DND-41 (cell line): ENCODE measurements around the gene MED25.

Experiments used
- ATAC-seq: fragments of 200-7000 bp; cut with Tn5 transposase; 3 replicates; pipeline ENCODE4 v1.9.1; 2021; ENCODE audit warnings: low read depth; ENCODE audit not compliant: insufficient read depth
- DNase-seq: peaks from one replicate; pipeline ENCODE4 v3.0.0-alpha.2; 2020
- H2AFZ ChIP-seq: 2 replicates; pipeline ENCODE4 v1.6.0; 2012; ENCODE audit warnings: low read depth, low read length
- H3K27ac ChIP-seq: 2 replicates; pipeline ENCODE4 v1.5.1; 2012; ENCODE audit warnings: low read length, inconsistent platforms
- H3K27me3 ChIP-seq: fragments of 200-600 bp; sonication (generic); 2 replicates; pipeline ENCODE4 v1.6.0; 2012; ENCODE audit warnings: low read length, mild to moderate bottlenecking, inconsistent platforms; ENCODE audit not compliant: insufficient read depth, poor library complexity
- H3K36me3 ChIP-seq: 2 replicates; pipeline ENCODE4 v1.5.1; 2012; ENCODE audit warnings: low read length, inconsistent platforms; ENCODE audit not compliant: insufficient read depth
- H3K4me1 ChIP-seq: 2 replicates; pipeline ENCODE4 v1.5.1; 2012; ENCODE audit warnings: mild to moderate bottlenecking, low read length; ENCODE audit not compliant: insufficient read depth
- H3K4me2 ChIP-seq: 2 replicates; pipeline ENCODE4 v1.6.0; 2012; ENCODE audit warnings: mild to moderate bottlenecking, moderate library complexity, low read length, inconsistent platforms; ENCODE audit not compliant: insufficient read depth
- H3K4me3 ChIP-seq, 2 experiments: fragments of 200-600 bp in 1 of 2; shearing (Covaris generic) in 1 of 2; 2 replicates each; pipeline ENCODE4 v1.5.1; 2012 to 2016; ENCODE audit warnings: inconsistent platforms in 2 of 2, low read length in 2 of 2, mild to moderate bottlenecking in 2 of 2, low read depth in 1 of 2, moderate library complexity in 1 of 2
- H3K79me2 ChIP-seq: 2 replicates; pipeline ENCODE4 v1.6.0; 2012; ENCODE audit warnings: low read length, inconsistent platforms; ENCODE audit not compliant: insufficient read depth
- H3K9ac ChIP-seq: 2 replicates; pipeline ENCODE4 v1.6.0; 2012; ENCODE audit warnings: low read depth, mild to moderate bottlenecking, inconsistent platforms, low read length, moderate library complexity
- H3K9me3 ChIP-seq: 2 replicates; pipeline ENCODE4 v1.5.1; 2012; ENCODE audit warnings: low read length, moderate library complexity, mild to moderate bottlenecking, inconsistent platforms; ENCODE audit not compliant: insufficient read depth, severe bottlenecking
- H4K20me1 ChIP-seq: 2 replicates; pipeline ENCODE4 v1.6.0; 2012; ENCODE audit warnings: low read length; ENCODE audit not compliant: insufficient read depth
- CTCF ChIP-seq: IDR thresholded peaks from 2 replicates; pipeline ENCODE4 v1.5.1; 2012; ENCODE audit warnings: borderline replicate concordance, low read length, moderate library complexity, mild to moderate bottlenecking; ENCODE audit not compliant: poor library complexity, severe bottlenecking; ENCODE audit errors: extremely low read depth
- EZH2 ChIP-seq: IDR thresholded peaks from 3 replicates; pipeline ENCODE4 v1.6.1; 2012; ENCODE audit warnings: borderline replicate concordance, low read depth, mild to moderate bottlenecking, moderate library complexity, low read length, inconsistent platforms; ENCODE audit not compliant: severe bottlenecking

The MED25 gene

GRCh38 chr19:49787746-49788145 is 30.3 kb upstream of the MED25 start:
- no peaks in the 10 kb centered on the region for H3K9me3 ChIP-seq
- no peak for DNase-seq
- peaks cover 10% of the 10 kb centered on the region; the same call in 1 of the 2 replicates for H3K79me2 ChIP-seq
- H4K20me1 ChIP-seq = peaks cover 8% of the 10 kb centered on the region; the same call in 1 of the 2 replicates
- H3K9ac ChIP-seq = no peak overlapping the region
- no peak overlapping the region for H3K4me2 ChIP-seq
- H3K27ac ChIP-seq = no peak overlapping the region
- no peak for TF ChIP-seq EZH2
- no peaks in the 10 kb centered on the region for H3K4me1 ChIP-seq
- no peak overlapping the region for H3K4me3 ChIP-seq
- no peaks in the 10 kb centered on the region for H3K27me3 ChIP-seq
- H3K36me3 ChIP-seq = peaks cover 69% of the 10 kb centered on the region
- no peak overlapping the region for H2AFZ ChIP-seq
- no peak for ATAC-seq

- Histone ChIP-seq H2AFZ (no peak overlapping the region), H3K4me2 (no peak overlapping the region), H3K4me3 (no peak overlapping the region), H4K20me1 (peaks cover 8% of the 10 kb centered on the region; the same call in 1 of the 2 replicates), H3K27ac (no peak overlapping the region), H3K9me3 (no peaks in the 10 kb centered on the region), H3K36me3 (peaks cover 67% of the 10 kb centered on the region), H3K9ac (no peak overlapping the region), H3K79me2 (peaks cover 10% of the 10 kb centered on the region; the same call in 1 of the 2 replicates), H3K4me1 (no peaks in the 10 kb centered on the region), H3K27me3 (no peaks in the 10 kb centered on the region)
- TF ChIP-seq CTCF (no peak), EZH2 (no peak)
- ATAC-seq (no peak), DNase-seq (no peak)
Observed at GRCh38 chr19:49788857-49789256, 29.2 kb upstream of the MED25 start.

GRCh38 chr19:49790866-49791265 is 27.2 kb upstream of the MED25 start:
- no peaks in the 10 kb centered on the region for H3K4me1 ChIP-seq
- H2AFZ ChIP-seq = no peak overlapping the region
- H3K36me3 ChIP-seq = peaks cover 70% of the 10 kb centered on the region
- H3K27me3 ChIP-seq = no peaks in the 10 kb centered on the region
- no peak overlapping the region for H3K4me2 ChIP-seq
- no peak for DNase-seq
- no peak overlapping the region for H3K9ac ChIP-seq
- no peak overlapping the region for H3K27ac ChIP-seq
- H3K9me3 ChIP-seq = no peaks in the 10 kb centered on the region
- H4K20me1 ChIP-seq = peaks cover 8% of the 10 kb centered on the region; the same call in 1 of the 2 replicates
- no peak overlapping the region for H3K4me3 ChIP-seq
- no peak for ATAC-seq
- peaks cover 10% of the 10 kb centered on the region; the same call in 1 of the 2 replicates for H3K79me2 ChIP-seq
- no peak for TF ChIP-seq CTCF
- TF ChIP-seq EZH2 = no peak

- DNase-seq (no peak), ATAC-seq (no peak)
- H3K9me3 ChIP-seq = no peaks in the 10 kb centered on the region
- no peak overlapping the region for H3K27ac ChIP-seq
- H3K4me3 ChIP-seq = no peak overlapping the region
- H3K36me3 ChIP-seq = peaks cover 74% of the 10 kb centered on the region
- H3K4me2 ChIP-seq = no peak overlapping the region
- no peak overlapping the region for H3K9ac ChIP-seq
- H3K79me2 ChIP-seq = peaks cover 10% of the 10 kb centered on the region; the same call in 1 of the 2 replicates
- H4K20me1 ChIP-seq = 0 out of 2 replicates have a peak, but pooled peaks cover 6% of the 10 kb centered on the region
- TF ChIP-seq CTCF = no peak
- TF ChIP-seq EZH2 = no peak
- H3K4me1 ChIP-seq = no peaks in the 10 kb centered on the region
- H2AFZ ChIP-seq = no peak overlapping the region
- no peaks in the 10 kb centered on the region for H3K27me3 ChIP-seq
Observed at GRCh38 chr19:49791776-49792445, 26.2 kb upstream of the MED25 start.
